HL-60/S4 treated with retinoic acid at 250 ng/mL for 4 days and 3 days (cell line): Measurements from ENCODE around the gene RBKS.

ENCODE experiments used
- in situ Hi-C: fragments of 300-500 bp; cut with MboI; formaldehyde crosslinking; loops from 2 replicates; pipeline ENCODE4 v1.7.0; 2022; ENCODE audit warnings: low sequenced_read_pairs

RBKS gene

DNA sequence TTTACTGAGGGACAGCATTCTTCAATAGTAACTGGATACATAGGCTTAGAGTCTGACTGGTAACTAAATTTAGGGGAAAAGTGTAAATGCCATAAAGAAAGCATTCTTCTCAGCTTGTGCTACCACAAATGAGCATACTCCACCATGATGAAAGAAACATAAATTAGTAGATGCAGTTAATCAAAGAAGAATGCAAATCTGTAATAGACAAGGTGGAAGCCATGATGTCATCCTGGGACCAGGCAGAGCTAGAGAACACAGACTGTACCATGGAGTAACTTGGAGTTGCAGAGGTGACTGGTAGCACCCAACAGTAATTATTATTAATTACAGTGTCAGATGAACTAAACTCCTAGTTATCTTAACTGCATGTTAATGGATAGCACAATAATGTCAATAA lies 51.7 kb downstream of the RBKS start:
- in situ Hi-C loops, result no loop called here

DNA sequence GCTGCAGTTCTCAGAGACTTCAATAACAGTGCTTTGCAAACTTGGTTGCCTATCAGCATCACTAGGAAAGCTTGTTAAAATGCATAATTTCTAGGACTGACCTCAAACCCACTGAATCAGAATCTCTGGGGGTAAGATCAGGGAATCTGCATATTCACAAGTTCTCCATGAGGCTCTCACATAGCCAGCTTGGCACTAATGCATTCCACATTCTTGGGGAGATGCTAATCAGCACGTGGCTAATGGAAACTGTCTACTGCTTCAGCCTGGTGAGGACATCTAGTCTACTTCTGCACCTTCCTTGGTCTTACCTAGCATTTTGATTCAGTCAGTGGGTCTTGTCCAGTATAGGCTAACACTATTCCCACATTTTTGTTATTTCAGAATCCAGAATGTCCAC lies 56.3 kb downstream of the RBKS start:
- in situ Hi-C loops, result no loop called here

DNA sequence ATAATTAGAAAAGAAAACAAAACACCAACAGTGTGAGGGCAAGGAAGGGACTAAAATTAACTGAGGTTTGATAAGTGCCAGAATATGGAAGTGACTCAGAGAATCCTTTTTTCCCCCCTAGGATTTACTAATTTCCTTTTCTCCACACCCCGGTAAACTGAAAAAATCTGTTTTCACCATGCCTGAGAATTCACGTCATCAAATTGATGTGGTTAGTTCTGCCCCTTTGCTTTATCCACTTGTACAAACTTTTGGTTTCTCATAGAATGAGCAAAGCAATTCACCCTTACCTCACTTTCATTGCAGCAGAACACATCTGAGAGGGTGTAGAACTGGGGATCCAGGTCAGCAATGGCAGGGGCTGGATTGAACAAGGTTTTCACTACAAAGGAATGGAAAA lies 57.8 kb downstream of the RBKS start:
- in situ Hi-C loops, result no loop called here

DNA sequence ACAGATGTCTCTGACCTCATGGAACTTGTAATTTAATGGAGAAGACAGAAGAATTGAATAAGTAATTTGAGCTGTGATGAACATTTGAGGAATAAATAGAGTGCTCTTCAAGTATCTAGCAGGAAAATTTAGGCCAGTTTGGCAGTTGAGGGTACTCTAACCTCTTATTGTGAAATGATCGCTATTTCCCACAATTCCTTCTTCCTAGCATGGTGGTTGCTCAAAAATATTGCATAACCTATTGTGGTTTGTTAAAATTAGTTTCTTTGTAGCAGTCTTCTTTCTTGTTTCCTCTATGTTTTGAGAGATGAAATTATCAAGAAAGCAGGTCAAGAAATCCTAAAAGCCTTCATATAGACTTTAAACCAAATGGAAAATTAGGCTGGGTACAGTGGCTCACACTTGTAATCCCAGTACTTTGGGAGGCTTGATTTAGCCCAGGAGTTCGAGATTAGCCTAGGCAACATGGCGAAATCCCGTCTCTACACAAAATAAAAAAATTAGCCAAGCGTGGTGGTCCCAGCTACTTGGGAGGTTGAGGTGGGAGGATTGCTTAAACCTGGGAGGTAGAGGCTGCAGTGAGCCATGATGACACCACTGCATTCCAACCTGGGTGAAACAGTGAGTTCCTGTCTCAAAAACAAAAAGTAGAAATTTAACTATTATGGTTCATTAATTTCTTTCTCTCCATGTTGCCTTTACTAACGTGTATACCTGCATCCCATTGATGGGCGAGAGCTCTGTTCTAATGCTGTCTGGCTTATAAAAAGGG lies 58.7 kb downstream of the RBKS start:
- in situ Hi-C loops, result no loop called here

DNA sequence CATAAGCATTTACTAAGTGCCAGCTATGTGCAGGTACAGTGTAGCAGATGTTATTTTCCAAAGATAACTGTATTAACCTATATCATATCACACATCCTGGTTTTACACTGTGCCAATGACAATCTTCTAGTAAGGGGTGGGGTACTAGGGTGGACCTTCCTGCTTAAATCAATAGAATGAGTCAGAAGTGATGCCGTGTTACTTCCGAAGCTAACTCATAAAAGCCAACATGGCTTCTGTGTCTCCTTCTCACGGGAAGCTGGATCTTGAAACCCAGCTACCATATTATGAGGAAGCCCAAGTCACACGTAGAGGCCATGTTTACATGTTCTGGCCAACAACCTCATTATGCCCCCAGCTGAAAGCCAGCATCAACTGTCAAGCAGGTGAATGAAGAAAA lies 59.5 kb downstream of the RBKS start:
- in situ Hi-C loops, result no loop called here

DNA sequence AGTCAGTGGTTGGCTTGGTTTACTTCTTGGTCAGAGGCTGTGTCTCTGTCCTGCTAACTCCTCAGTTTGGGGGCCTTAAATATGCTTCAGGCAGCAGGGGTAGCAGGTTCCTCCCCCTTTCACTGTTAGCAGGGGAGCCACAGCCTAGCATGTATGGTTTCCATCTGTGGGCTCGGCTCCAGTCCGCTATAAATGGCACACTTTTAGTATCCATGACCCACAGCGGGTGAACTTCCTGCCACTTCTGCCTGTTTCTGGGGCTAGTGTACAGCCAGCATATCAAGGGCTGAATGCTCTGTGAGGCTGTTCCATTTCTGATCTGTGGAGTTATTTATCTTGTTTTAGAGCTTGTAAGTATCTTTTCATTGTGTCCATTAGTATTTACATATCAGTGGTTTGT lies 60.4 kb downstream of the RBKS start:
- in situ Hi-C loops, result no loop called here

DNA sequence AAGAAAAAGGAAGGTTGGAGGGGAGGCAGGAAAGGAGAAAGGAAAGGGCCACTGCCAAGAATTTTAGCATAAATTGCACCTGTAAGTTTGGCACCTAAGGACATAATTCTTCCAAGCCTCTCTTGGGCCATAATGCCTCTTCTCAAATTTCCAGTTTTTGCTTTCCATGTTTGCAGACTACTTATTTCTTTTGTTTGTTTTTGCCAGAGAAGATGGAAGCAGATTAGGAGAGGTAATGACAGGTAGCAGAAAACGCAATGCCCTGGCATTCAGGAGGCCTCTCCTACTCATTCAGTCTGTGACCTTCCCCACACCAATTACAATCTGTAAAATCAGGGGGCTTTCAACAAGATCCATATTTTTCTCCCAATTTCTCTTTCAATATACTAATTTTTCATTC lies 61.9 kb downstream of the RBKS start:
- in situ Hi-C loops, result no loop called here

DNA sequence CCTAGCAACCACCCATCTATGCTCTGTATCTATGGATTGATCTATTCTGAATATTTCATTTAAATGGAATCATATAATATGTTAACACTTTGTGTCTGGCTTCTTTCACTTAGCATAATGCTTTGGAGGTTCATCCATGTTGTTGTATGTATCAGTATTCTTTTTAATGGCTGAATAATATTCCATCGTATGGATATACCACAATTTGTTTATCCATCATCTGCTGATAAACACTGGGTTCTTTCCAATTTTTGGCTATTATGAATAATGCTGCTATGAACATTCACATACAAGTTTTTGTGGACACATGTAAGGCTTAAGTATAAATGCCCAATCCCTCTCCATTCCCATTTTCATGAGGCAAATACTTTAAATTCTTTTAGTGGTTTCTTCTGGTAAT lies 65.8 kb downstream of the RBKS start:
- in situ Hi-C loops, result no loop called here

DNA sequence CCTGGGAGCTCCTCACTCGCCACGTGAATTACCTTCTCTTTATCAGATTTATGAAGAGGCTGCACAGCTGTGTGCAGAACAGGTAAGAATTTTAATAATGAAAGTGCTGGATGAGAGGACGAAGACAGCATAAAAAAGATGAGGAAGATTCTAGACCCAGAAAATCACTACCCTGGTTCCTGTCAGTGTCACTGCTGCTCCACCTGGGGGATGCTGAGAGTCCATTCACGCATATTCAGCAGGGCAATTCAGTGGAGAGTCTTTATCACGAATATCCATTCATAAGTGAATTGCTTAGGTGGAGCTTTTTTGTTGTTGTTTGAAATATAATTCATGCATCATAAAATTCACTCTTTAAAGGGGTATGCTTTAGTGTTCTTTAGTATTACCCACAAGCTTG lies 66.6 kb downstream of the RBKS start:
- in situ Hi-C loops, result no loop called here

DNA sequence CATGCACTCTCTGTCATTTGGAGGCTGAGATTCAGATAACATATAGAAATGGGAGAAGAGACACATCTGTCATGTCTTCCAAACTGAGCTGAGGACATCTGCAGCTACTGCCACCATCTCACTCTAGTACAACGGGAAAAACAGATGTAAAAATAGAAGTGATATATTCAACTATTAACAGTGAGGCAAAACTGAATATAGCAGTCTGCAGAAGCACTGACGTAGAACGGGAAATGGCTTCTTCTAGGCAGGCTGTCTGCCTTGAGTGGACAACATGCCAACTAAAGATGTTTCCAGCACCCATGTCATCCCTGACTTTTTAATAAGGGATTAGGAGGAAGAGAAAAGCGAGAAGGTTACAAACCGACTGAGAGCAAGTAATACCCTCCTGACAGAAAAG lies 67.1 kb downstream of the RBKS start:
- in situ Hi-C loops, result no loop called here

DNA sequence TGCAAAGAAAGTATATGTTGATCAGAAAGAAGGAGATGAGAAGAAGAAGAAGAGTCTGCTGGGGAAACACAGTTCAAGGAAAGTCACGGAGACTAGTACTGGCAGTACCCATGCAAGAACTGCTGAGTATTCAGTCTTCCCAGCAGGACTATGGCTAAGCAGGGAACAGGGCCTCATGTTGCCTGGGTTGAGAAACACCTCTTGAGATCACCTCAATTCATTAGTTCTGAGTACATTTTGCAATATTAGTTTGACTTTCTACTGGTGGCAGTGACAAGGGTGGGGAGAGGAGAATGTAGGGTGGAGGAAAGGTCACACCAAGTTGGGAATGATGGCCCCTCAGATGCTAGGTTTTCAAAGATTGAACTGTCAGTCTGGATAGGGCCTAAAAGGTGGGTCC lies 68.1 kb downstream of the RBKS start:
- in situ Hi-C loops, result no loop called here

DNA sequence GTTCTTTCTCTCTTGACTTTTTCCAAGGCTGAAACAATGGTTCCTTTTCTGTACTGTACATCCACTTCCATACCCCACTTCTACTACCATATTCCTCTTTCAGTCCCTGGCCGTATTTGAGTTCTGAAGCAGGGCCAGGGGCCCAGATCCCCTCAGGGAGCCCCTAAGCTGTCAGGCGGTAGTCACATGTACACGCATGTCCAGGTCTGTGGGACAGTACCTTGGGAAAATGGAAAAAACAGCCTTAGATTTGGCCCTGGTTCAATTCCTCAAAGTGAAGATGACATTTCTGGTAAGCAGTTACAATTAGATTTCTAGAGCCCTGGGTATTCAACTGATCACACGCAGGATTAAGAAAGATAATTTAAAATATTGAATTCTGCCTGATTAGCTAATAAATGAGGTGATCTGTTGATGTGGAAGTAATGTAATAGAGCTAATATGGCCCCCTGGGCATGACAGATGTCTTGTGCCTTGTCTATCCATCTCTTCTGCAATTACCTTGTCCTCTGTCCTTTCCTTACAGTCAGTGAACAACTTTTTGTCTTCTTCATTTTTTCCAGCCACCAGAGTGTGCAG lies 74.2 kb downstream of the RBKS start:
- in situ Hi-C loops, result no loop called here

DNA sequence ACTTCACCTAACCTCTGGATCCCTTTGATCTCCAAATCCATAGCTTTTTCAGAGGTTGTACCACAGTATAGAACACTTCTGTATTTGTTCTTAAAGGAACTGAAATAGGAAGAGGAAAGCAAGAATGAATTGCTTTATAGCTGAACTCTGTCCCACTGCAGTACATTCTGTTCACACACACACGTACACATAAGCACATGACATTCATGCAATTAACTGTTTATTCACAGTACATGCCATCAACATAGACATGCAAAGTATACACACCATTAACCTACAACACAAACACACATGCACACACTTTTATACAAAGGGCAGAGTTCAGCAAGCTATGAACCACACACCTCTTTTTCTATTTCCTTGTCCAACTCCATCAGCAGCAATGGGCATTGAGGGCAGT lies 75.4 kb downstream of the RBKS start:
- in situ Hi-C loops, result no loop called here

DNA sequence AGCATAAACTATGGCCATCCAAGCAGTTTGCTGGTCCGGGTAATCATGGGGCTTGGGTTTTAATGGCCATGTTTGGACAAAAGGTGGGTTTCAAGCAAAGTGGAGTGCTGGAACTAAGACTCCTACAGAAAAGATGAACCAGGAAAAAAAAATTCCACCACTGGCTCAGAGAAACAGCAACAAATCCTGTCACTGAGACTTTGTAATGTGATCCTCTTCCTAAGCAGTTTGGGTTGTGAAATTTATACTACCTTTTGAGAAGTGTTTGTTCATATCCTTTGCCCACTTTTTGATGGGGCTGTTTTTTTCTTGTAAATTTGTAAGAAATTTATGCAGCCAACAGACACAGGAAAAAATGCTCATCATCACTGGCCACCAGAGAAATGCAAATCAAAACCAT lies 78.4 kb downstream of the RBKS start:
- in situ Hi-C loops, result no loop called here

DNA sequence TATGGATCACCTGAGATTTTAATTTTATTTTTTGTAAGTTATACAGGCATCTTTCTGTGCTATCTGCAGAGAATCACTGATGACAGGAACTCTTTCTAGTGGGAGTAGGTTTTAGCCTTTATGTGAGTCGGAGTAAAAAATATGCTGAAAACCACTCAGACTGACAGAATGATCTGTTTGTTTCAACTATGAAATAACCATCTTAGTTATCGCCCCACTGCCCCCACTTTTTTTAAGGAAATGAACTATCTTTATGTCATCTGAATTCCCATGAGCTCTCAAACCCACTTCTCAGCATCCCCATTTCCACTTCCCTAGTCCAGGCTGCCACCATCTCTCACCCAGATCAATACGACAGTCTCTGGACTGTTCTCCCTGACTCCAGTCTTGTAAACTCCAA lies 79.7 kb downstream of the RBKS start:
- in situ Hi-C loops, result no loop called here

DNA sequence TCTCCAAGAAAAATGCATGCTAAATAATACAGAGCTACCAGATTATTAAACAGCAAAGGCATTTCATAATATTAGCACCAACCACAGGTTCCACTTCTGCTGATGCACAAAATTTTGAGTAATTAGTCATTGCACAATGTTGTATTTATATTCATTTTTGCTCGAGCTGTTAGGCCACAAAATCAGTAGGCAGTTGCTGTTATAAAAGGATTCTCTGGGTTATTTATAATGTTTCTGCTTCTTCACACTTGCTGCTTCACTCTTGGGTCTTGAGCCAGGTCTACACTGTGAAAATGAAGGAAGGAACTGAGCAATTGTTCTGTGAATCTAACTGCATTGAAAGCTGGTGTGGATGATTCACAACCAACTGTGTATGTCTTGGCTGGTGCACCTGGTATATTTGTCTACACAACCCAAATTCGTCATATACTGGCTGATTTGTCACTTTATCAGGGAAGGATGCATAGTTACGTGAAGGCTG lies 80.4 kb downstream of the RBKS start:
- in situ Hi-C loops, result no loop called here

DNA sequence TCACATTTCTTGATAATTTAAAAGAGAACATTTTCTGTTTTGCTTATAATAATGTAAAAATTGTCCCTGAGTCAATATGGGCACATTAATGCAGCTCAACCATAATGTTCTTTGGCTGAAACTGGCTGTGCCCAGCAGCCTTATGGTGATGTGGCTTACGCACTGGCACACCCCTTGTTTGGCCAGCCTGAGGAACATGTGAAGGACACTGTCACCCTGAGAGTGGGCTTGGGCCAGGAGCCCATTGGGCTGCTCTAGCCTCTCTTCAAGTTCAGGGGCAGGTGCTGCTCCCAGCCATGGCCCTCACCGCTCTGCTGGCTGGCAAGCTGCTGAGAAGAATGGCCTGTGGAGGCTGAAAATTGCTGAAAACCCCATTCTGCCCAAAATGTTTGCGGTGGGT lies 81.2 kb downstream of the RBKS start:
- in situ Hi-C loops, result no loop called here

DNA sequence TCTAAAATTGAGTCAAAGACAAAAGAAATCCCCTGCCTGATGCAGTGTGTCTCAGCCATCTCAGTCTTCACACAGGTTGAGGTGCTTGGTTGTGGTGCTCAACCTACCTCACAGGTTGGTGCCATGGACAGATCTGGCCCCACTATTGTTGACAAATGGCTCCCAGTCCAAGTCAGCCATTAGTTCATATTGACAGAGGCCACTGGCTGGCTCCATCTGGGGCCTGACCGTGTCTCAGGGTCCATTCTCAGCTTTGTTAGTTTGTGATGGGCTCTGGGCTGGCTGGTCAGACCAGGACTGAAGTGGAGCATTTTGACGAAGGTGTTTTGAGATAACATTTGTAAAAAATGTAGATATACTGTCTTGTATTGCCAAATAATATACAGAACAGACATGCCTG lies 81.8 kb downstream of the RBKS start:
- in situ Hi-C loops, result no loop called here

DNA sequence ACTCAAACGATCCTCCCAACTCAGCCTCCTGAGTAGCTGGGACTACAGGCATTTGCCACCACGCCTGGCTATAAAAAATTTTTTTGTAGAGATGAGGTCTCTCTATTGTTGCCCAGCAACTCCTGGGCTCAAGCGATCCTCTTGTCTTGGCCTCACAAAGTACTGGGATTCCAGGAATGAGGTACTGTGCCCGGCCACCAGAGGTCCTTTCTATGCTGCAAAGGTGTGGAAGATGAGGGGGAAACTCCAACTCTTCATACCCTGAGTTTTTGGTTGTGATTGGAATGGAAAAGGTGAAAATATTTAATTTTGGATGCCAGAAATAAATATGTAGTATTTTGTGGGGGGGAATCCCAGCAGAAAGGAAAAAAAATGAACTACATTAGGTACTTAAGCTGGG lies 82.7 kb downstream of the RBKS start:
- in situ Hi-C loops, result no loop called here

DNA sequence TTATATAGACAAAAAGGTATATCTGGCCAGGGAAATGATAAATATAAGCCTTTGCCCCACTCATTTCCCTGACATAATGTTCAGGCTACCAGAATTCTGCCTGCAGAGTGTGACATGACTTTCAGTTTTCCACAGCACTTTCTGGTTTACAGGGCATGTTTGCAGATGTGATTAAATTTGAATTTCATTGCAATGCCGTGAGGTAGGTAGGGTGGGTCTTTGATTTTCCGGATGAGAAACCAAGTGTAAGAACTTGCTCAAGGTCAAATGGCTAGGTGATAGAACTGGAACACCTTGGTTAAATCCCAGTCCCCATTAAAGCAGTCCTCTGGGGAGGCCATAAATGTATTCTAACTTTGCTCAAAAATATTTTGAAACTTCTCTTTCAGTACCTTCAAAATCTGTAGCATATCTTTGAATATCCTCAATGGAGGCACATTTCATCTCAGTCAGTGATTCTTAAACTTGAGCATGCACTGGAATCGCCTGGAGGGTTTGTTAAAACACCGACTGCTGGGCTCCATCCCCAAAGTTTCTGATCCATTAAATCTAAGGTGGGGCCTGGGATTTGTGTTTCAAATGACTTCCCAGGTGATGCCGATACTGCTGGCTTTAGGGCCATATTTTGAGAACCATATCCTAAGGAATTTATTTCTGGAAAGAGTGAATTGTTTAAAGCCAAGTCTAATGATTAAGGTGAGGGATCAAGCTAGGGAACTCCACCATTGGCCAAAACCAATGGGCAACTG lies 83.7 kb downstream of the RBKS start:
- in situ Hi-C loops, result no loop called here

DNA sequence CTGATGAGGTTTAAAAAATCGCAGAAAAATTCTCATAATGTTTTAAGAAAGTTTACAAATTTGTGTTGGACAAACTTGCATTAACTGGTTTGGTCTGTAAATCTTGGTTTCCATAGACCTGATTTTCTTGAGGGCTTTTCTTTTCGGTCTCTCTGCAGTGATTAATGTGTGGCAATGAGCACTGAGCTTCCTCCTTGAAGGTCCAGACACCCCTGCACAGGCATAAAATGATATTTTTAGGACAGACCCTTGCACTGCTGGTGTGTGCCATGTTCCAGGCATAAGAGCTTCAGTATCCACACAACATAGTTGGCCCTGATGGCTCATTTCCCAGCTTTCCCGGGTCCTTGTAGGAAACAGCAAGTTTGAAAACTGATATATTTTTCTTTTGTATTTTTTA lies 85.0 kb downstream of the RBKS start:
- in situ Hi-C loops, result no loop called here

DNA sequence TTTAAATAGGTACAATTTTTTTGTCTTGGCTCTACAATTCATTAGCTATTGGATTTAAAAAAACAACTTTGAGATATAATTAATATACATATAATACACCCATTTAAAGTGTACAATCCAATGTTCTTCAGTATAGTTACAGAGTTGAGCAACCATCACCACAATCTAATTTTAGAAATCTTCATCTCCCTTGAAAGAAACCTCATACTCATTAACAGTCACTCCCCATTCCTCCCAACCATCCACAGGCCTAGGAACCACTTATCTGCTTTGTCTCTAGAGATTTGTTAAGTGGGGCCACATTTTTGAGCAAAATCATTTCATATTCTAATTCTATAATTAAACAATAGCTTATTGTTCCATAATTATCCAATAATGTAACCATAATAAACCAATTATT lies 86.0 kb downstream of the RBKS start:
- in situ Hi-C loops, result no loop called here
